Measurements from ENCODE around the gene ZNF221.

DNA sequence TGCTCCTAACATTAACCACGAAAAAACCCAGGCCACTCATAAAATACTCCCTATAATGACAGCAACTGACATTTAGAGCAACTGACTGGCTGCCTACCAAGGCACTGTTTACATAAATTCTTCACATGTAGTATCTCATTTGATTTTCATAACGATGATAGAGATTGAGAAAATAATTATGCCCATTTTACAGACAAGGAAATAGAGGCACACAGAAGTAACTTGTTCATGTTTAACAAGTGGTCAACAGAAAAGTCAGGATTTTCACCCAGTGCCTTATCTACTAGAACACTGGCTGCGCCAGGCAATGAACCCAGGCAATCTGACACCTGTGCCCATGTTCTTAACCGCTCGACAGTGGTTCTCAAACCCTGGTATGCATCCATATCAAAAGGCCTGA, 22.2 kb upstream of the ZNF221 start:
- TF ChIP-seq CTCF (IDR thresholded peaks at IDR 0.05) (no peak), POLR2A (IDR thresholded peaks at IDR 0.05; ENCODE audit: low read depth) (no peak), POLR2AphosphoS5 (IDR thresholded peaks at IDR 0.05) (no peak)
